ENCODE results near the gene GTPBP10. TPM values are rescaled to one million over a fixed set of nuclear protein-coding genes. Genes with fewer than 3 reads are reported as not detected.
"Not testable (repeated sequence)": the region's sequence is repeated elsewhere in the genome, so short reads cannot be mapped to it uniquely, and the experiment has no call there.

The GTPBP10 gene
- total RNA-seq, 4 donors from 2014 or later = 8.4 to 28.5 (median 10.5) TPM

DNA sequence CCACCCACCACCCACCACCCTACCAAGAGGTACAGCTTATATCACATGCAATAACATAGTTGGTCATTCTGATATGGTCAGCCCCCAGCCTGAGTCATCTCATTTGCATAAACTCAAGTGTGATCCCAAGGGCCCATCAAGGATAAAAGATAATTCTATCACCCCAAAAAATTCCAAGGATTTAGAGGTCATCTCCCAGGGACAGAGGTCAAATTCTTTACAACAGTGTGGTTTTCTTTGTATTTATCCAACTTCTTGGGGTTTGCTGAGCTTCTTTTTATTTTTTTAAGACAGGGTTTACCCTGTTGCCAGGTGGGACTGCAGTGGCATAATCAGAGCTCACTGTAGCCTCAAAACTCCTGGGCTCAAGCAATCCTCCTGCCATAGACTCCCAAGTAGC, 9.4 kb upstream of the GTPBP10 start:
- ATAC-seq (ENCODE audit: low FRiP score) (no peak), DNase-seq (ENCODE audit: low spot score) (no peak)
- TF ChIP-seq, protein P1, sequence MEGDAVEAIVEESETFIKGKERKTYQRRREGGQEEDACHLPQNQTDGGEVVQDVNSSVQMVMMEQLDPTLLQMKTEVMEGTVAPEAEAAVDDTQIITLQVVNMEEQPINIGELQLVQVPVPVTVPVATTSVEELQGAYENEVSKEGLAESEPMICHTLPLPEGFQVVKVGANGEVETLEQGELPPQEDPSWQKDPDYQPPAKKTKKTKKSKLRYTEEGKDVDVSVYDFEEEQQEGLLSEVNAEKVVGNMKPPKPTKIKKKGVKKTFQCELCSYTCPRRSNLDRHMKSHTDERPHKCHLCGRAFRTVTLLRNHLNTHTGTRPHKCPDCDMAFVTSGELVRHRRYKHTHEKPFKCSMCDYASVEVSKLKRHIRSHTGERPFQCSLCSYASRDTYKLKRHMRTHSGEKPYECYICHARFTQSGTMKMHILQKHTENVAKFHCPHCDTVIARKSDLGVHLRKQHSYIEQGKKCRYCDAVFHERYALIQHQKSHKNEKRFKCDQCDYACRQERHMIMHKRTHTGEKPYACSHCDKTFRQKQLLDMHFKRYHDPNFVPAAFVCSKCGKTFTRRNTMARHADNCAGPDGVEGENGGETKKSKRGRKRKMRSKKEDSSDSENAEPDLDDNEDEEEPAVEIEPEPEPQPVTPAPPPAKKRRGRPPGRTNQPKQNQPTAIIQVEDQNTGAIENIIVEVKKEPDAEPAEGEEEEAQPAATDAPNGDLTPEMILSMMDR (IDR thresholded peaks at IDR 0.05) = no peak

DNA sequence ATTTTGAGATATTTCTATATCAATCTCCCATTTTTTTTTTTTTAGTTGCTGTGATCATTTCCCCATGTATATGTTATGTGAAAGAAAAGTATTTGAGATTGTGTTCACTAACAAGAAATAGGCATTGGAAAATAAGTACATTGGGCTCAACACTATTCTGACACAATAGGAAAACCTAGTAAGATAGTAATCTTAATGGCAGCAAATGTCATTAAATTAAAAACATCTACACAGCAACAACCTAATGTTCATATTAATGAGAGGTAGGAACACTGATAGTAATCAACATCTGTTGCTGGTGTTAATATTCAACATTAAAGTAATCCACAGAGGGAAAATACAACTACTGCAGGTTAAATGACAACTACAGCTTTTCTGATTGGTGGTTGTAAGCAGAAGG, 1.5 kb upstream of the GTPBP10 start:
- DNase-seq (ENCODE audit: low spot score) = no peak
- TF ChIP-seq, protein P1 (IDR thresholded peaks at IDR 0.05) = no peak
- no peak for ATAC-seq (ENCODE audit: low FRiP score)

DNA sequence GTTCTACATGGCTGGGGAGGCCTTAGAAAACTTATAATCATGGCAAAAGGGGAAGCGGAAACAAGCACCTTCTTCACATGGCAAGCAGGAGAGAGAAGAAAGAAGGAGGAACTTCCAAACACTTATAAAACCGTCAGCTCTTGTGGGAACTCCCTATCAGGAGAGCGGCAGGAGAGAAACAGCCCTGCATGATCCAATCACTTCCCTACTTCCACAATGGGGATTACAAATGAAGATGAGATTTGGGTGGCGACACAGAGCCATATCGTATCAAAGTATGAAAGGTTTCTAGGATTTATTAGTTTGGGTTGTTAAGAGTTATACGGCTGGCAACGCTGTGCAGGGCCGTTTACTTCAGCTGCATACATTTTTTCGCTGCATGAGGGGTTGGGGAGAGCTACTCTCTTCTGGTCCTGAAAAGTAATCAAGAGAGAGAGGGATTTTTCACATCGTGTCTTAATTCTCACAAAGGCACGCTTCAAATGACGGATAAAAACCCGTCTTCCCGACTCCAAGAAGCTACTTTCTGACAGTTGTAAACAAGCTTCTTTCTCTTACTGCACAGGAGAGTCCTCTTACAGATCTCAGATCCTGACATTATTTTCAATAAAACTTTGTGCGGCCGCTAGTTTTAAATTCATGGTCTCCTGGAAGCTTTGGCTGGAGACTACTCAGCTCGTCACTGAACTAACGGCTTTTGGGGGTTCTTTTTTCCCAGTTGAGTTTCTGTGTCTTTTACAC, 751 bp upstream of the GTPBP10 start:
- DNase-seq (ENCODE audit: low spot score) (no peak), ATAC-seq (ENCODE audit: low FRiP score) (peak; percentile 56)
- TF ChIP-seq, protein P1 (IDR thresholded peaks at IDR 0.05) = no peak

DNA sequence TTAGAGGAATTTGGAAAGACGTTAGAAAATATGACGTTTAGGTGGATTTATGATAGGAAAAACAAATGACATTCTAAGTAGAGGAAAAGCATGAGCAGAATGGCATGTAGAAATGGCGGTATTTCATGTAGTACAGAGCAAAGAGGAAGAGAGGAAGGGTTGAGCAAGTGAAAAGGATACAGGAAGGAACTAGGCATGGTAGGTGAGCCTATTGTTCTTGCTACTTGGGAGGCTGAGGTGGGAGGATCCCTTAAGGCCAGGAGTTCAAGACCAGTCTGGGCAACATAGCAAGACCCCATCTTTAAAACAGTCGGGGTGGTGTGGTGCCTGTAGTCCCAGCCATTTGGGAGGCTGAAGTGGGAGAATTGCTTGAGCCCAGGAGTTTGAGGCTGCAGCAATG, 1.2 kb downstream of the GTPBP10 start:
- no peak for ATAC-seq (ENCODE audit: low FRiP score)
- no peak for DNase-seq (ENCODE audit: low spot score)
- TF ChIP-seq, protein P1 (IDR thresholded peaks at IDR 0.05) = no peak

DNA sequence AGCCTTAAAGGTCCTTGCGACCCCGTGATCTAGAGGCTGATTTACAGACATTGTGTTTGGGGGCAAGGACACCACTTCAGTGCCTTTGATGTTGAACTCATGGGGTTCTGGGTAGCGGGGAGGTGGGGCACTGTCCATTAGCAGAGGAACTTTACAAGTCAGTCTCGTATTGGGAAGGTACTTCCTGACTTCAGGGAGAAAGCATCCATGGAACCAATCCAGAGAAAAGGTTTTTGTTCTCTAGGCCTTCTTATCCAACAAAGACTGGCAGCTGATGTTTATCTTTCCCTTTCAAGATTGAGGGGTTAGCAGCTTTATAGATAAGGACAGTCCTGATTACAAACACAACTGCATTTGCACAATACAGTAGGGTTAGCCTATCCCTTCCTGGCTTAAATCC, 2.8 kb downstream of the GTPBP10 start:
- ATAC-seq (ENCODE audit: low FRiP score) = no peak
- TF ChIP-seq, protein P1 (IDR thresholded peaks at IDR 0.05) = no peak

DNA sequence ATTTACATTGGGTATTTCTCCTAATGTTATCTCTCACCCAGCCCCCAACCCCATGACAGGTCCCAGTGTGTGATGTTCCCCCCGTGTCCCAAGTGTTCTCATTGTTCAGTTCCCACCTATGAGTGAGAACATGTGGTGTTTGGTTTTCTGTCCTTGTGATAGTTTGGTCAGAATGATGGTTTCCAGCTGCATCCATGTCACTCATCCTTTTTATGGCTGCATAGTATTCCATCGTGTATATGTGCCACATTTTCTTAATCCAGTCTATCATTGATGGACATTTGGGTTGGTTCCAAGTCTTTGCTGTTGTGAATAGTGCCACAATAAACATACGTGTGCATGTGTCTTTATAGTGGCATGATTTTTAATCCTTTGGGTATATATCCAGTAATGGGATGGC, 3.5 kb downstream of the GTPBP10 start:
- not testable (repeated sequence) for ATAC-seq (ENCODE audit: low FRiP score); DNase-seq (ENCODE audit: low spot score)

More for the DNA sequence above, 2.8 kb downstream of the GTPBP10 start:
- no peak for DNase-seq (ENCODE audit: low spot score)

DNA sequence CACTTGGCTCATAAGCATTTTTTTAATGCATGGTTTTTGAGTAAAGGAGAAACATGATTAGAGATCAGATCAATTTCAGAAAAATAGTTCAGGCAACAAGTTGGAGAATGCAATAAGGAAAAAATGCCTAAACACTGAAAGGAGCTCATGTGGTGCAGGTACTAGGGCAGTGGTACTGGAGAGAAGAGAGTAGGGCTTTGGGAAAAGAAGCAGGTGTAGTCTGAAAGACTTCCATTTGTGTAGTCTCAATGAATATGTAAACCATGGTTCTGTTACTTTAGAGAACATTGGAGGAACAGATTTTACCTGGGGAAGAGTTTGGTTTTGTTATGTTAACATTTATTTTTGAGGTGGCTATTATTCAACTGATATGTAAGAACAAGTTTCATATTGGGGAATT, 5.5 kb downstream of the GTPBP10 start:
- TF ChIP-seq, protein P1 (IDR thresholded peaks at IDR 0.05) = no peak
- no peak for DNase-seq (ENCODE audit: low spot score)
- ATAC-seq (ENCODE audit: low FRiP score) = no peak
